GF-D8 (cell line): Measurements from ENCODE around the gene EPC1.
"Not testable (repeated sequence)": the region's sequence is repeated elsewhere in the genome, so short reads cannot be mapped to it uniquely, and the experiment has no call there.

Experiments used
- DNase-seq: peaks from one replicate; lab custom pipeline; 2025; lab: John Stamatoyannopoulos, UW

Gene EPC1

DNA sequence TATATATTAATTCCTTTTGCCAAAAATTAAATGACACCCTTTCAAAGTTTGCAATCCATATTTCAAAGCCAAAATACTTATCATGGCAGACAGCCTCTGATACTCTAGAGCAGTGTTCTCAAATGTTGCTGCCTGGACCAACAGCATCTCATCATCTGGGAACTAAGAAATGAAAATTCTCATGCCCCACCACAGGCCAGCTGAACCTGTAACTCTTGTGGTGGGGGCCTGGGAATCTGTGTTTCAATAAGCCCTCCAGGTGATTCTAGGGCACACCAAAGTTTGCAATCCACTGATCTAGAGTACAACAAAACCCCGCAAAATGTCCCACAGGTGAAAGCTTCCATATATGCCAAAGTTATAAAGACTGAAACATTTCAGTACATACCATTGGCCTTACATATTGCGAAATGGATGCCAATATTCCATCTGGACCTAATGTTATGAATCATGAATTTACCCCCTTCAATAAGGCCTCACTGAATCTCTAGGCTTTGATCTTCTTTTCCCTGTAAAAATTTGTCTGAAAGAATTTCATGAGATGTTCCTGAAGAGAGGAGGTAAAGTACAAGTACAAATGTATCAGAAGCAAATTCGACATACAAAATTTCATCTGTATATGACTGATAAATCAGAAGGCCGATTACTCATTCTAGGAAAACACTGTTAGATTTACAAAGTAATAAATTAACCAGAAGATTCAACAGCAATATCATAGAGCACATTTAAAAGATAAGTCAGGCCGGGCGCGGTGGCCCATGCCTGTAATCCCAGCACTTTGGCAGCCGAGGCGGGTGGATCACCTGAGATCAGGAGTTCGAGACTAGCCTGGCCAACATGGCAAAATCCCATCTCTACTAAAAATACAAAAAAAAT lies 25.3 kb upstream of the EPC1 start:
- DNase-seq, result no peak

GRCh38 chr10:32371101-32371500 lies 24.1 kb upstream of the EPC1 start:
- no peak for DNase-seq

- DNase-seq, result peak; percentile 50
Measured at GRCh38 chr10:32367793-32368453, 21.0 kb upstream of the EPC1 start.

DNA sequence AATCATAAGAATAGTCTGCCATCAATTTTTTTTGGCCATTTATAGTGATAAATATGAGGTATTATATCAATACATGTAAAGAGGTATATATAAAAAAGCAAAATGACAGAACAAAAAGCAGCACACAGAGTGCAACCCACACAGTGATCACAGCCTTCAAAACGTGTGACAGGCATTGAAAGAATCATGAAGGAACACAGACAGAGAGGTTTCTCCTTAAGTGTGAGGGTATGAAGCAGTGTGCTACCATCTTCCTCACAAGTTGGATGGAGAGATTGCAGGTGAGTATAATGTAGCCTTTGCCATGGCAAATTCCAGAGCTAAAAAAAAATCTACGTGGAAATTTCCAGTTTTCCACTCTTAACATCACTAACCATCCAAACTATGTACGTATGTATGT lies 19.6 kb upstream of the EPC1 start:
- no peak for DNase-seq

GRCh38 chr10:32366111-32366510 lies 19.2 kb upstream of the EPC1 start:
- no peak for DNase-seq

DNA sequence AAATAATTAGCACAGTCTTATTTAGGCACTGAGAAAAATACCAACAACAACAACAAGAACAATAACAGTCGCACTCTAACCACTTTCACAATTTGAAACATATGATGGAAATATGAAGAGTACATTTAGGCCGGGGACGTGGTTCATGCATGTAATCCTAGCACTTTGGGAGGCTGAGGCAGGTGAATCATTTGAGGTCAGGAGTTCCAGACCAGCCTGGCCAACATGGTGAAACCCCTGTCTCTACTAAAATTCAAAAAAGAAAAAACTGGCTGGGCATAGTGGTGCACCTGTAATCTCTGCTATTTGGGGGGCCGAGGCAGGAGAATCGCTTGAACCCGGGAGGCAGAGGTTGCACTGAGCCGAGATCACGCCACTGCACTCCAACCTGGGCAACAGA lies 18.4 kb upstream of the EPC1 start:
- not testable (repeated sequence) for DNase-seq

DNA sequence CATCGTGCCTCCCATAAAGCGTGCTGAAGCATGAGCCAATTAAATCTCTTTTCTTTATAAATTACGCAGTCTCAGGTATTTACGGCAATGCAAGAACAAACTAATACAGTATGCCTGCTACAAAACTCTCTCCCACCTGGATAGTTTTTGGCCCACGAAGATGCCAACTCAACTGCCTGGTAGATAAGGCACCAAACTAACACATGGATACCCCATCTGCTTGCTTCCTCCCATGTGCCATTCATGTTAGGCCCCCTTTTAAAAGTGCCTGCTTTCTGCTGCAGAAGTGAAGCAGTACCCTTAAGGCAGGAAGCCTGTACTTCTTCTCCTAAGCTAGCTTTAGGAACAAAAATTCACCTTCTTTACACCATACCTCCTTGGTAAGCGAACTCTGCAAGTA lies 15.6 kb upstream of the EPC1 start:
- no peak for DNase-seq

- no peak for DNase-seq
Measured at GRCh38 chr10:32360884-32361283, 13.9 kb upstream of the EPC1 start.

GRCh38 chr10:32360241-32360640 lies 13.3 kb upstream of the EPC1 start:
- no peak for DNase-seq

- DNase-seq, result no peak
Measured at GRCh38 chr10:32357056-32357735, 10.2 kb upstream of the EPC1 start.

DNA sequence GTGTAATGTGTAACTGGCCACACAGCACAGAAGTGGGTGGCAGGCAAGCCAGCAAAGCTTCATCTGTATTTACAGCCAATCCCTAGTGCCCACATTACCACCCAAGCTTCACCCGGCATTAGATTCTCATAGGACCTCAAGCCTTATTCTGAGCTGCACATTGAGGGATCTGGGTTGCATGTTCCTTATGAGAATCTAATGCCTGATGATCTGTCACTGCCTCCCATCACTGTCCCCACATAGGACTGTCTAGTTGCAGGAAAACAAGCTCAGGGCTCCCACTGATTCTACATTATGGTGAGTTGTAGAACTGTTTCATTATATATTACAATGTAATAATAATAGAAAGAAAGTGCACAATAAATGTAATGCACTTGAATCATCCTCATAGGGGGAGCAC lies 7.7 kb upstream of the EPC1 start:
- not testable (repeated sequence) for DNase-seq

- DNase-seq, result no peak
Measured at GRCh38 chr10:32350811-32351350, 3.9 kb upstream of the EPC1 start.

- DNase-seq, result no peak
Measured at GRCh38 chr10:32349968-32350738, 3.2 kb upstream of the EPC1 start.

DNA sequence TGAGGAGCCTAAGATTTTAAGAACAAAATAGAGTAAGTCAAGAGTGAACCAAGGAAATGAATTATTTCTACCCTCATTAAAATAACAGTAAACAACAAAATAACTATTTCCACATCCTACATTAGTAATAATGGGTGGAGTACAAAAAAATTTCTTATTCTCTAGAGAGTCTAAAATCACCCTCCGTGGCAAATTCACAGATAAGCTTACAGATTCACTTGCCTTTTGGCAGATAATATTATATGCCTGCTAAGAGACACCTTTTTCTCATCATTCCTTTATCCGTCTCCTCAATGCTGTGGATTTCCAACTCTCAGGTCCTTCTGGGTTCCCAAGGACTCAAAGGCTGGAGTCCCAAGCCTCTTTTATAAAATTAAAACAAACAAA lies 2.2 kb upstream of the EPC1 start:
- DNase-seq, result no peak

DNA sequence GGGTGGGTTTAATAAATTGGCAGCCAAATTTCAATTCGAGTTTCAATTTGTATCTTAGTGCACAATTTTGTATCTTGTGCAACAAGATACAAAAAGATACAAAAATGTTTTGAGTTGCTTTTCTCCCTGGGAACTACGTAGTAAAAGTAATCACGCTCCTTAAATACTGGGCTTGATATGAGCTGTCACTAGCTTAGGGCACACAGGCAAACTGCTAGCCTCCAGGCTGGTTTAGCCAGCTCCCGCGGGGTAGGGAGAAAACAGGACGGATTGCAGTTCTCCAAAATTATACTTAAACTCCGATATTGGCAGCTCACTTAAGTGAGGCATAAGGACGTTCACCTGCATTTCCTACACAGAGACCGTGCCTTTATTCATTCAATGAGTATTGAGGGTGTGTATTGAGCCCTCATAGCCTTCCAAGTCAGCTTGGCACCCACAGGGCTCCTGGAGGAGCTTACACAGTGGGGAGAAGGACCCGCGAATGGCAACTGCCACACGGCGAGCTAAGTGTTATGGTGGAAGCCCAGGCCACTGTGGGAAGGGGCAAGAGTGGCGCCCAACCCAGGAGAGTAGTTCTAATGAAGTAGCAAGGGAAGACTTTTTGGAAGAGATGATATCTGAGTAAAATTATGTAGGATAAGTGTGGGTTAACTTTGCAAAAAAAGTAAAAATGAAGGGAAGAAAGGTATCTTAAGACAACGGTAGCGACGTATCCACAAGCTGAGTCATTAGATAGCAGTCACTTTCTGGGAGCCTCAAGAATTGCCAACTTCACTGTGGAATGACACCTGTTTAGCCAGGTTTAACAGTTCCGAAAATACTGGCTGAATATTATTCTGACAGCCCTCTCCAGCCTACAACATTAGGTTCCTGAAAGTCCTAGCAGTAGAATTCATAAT lies 1.6 kb upstream of the EPC1 start:
- no peak for DNase-seq

- DNase-seq, result no peak
Measured at GRCh38 chr10:32347363-32348022, 535 bp upstream of the EPC1 start.

GRCh38 chr10:32346134-32346550 lies 816 bp downstream of the EPC1 start:
- peak; percentile 86 for DNase-seq

DNA sequence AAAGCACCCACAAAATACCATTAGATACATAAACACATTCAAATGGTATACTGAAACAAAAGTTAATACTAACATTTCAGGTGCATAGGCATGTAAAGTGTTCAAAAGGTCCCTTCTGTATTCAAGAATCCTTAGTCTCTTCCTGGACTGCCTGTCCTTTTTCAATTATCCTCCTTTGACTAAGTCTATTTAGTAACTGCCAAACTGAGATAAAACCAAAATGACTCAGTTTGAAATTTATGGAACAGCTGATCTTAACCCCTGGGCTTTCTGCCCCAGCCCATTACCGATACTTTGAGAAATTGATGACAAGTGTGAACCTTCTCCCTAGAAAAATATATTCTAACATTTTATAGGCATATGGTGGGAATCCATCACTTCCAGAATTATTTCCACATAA lies 5.4 kb downstream of the EPC1 start:
- no peak for DNase-seq

- no peak for DNase-seq
Measured at GRCh38 chr10:32340596-32341180, 6.3 kb downstream of the EPC1 start.

DNA sequence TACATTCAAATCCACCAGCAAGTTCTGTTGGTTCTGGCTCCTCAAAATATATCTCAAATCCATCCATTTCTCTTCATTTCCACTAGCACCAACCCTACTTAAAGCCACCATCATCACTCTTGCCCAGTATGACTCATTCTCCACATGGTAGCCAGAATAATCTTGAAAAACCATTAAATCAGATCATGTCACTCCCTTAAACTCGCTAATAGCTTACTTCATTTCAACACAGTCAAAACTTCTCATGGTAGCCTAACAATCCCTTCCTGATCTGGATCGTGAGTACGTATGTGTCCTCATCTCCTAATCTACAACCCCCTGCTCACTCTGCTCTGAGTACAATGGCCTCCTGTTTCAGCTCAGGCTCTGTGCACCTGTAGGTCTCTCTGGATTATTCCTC lies 8.7 kb downstream of the EPC1 start:
- no peak for DNase-seq
